Gastroesophageal sphincter (tissue), 4 donors: ENCODE results near the gene COMMD10. TPM values are rescaled to one million over a fixed set of nuclear protein-coding genes. Genes with fewer than 3 reads are reported as not detected.

Experiments used
- ATAC-seq: fragments of 150-250 bp; one replicate; pipeline ENCODE4 v1.9.1; 2016; ENCODE audit warnings: mild to moderate bottlenecking, moderate library complexity
- H3K27ac ChIP-seq, 4 donors: fragments of 200-600 bp; sonication (generic) in 3 of 4; 1 replicate in 3 of 4; 2 replicates in 1 of 4; pipeline ENCODE4 v1.5.1; 2016 to 2019
- H3K27me3 ChIP-seq: fragments of 200-600 bp; sonication (generic); one replicate; pipeline ENCODE4 v1.5.1; 2019
- H3K36me3 ChIP-seq, 2 donors: fragments of 200-600 bp; sonication (generic); one replicate each; pipeline ENCODE4 v1.5.1; 2019; ENCODE audit warnings: control low read depth in 1 of 2
- H3K4me1 ChIP-seq, 3 donors: fragments of 200-600 bp; sonication (generic); 1 replicate in 2 of 3; 2 replicates in 1 of 3; pipeline ENCODE4 v1.5.1; 2016 to 2019; ENCODE audit warnings: control low read depth in 2 of 3
- H3K4me3 ChIP-seq, 2 donors: fragments of 200-600 bp; sonication (generic); one replicate each; pipeline ENCODE4 v1.5.1; 2019; ENCODE audit warnings: mild to moderate bottlenecking in 1 of 2, moderate library complexity in 1 of 2
- H3K9me3 ChIP-seq, 3 donors: fragments of 200-600 bp; sonication (generic); one replicate each; pipeline ENCODE4 v1.5.1; 2017 to 2019; ENCODE audit warnings: control low read depth in 2 of 3
- CTCF ChIP-seq, 4 experiments: fragments of 200-600 bp in 2 of 4; fragments of 450-650 bp in 2 of 4; sonication (generic) in 1 of 4; IDR thresholded peaks; one replicate each; pipeline ENCODE4 v1.5.1; 2017 to 2019; ENCODE audit warnings: antibody characterized with exemption in 4 of 4, mild to moderate bottlenecking in 2 of 4, moderate library complexity in 2 of 4
- EP300 ChIP-seq: sonication (generic); formaldehyde crosslinking; IDR thresholded peaks from one replicate; pipeline ENCODE4 v1.6.1; 2017; ENCODE audit warnings: antibody characterized with exemption, mild to moderate bottlenecking
- POLR2A ChIP-seq, 2 donors: fragments of 450-650 bp; IDR thresholded peaks; one replicate each; pipeline ENCODE4 v1.6.1; 2017; ENCODE audit warnings: antibody characterized with exemption in 2 of 2, mild to moderate bottlenecking in 2 of 2, moderate library complexity in 1 of 2
- POLR2AphosphoS5 ChIP-seq: sonication (generic); formaldehyde crosslinking; IDR thresholded peaks from one replicate; pipeline ENCODE4 v1.6.1; 2017; ENCODE audit warnings: antibody characterized with exemption
- WGBS, 2 donors: methylation state at CpG; one replicate each; pipeline ENCODE4 v1.1.5; 2018; ENCODE audit warnings: low coverage in 1 of 2; 5-methylcytosine and 5-hydroxymethylcytosine counted together
- total RNA-seq, 4 donors: library from RNA; depleted of rRNA; stranded (reverse); fragments of >200 nt; gene quantifications; one replicate each; pipeline ENCODE4 v1.1.0, GENCODE V29; 2016

COMMD10 gene
- total RNA-seq, 4 donors from 2014 or later = 26.4 to 48.3 (median 29.6) TPM

- H3K4me1 ChIP-seq = no peaks in the 10 kb centered on the region
- H3K4me3 ChIP-seq = no peak overlapping the region
- ATAC-seq = no peak
- H3K27ac ChIP-seq = no peak overlapping the region
- 46 to 61% methylated on average over 3 of the region's 3 CpGs for WGBS, 2 donors
- TF ChIP-seq CTCF (IDR thresholded peaks at IDR 0.05) (no peak), EP300 (no peak), POLR2A (IDR thresholded peaks at IDR 0.05) (no peak), POLR2AphosphoS5 (no peak)
- no peaks in the 10 kb centered on the region for H3K9me3 ChIP-seq
- no peaks in the 10 kb centered on the region for H3K27me3 ChIP-seq
- no peaks in the 10 kb centered on the region for H3K36me3 ChIP-seq
Measured at GRCh38 chr5:116044073-116044472, 40.8 kb upstream of the COMMD10 start.

GRCh38 chr5:116045821-116046220, 39.0 kb upstream of the COMMD10 start:
- Histone ChIP-seq H3K27me3 (no peaks in the 10 kb centered on the region), H3K9me3 (no peaks in the 10 kb centered on the region), H3K27ac (no peak overlapping the region), H3K36me3 (no peaks in the 10 kb centered on the region), H3K4me3 (no peak overlapping the region), H3K4me1 (no peaks in the 10 kb centered on the region)
- ATAC-seq = no peak
- TF ChIP-seq POLR2A (IDR thresholded peaks at IDR 0.05) = no peak
- WGBS, 2 donors = 67 to 86% methylated on average over 2 of the region's 2 CpGs

GRCh38 chr5:116046261-116046660, 38.6 kb upstream of the COMMD10 start:
- no peak for TF ChIP-seq EP300
- no peak for TF ChIP-seq POLR2AphosphoS5
- TF ChIP-seq CTCF (IDR thresholded peaks at IDR 0.05) = no peak
- no peak for TF ChIP-seq POLR2A (IDR thresholded peaks at IDR 0.05)
- no peaks in the 10 kb centered on the region for H3K9me3 ChIP-seq
- H3K4me3 ChIP-seq = no peak overlapping the region
- H3K27me3 ChIP-seq = no peaks in the 10 kb centered on the region
- 87 to 90% methylated on average over 3 of the region's 3 CpGs for WGBS, 2 donors
- H3K36me3 ChIP-seq = no peaks in the 10 kb centered on the region
- no peak overlapping the region for H3K27ac ChIP-seq
- H3K4me1 ChIP-seq = no peaks in the 10 kb centered on the region
- no peak for ATAC-seq

- no peak overlapping the region for H3K27ac ChIP-seq
- H3K27me3 ChIP-seq = no peaks in the 10 kb centered on the region
- no peak for ATAC-seq
- H3K4me3 ChIP-seq = no peak overlapping the region
- no peaks in the 10 kb centered on the region for H3K4me1 ChIP-seq
- no peaks in the 10 kb centered on the region for H3K9me3 ChIP-seq
- 74 to 85% methylated on average over 2 of the region's 2 CpGs for WGBS, 2 donors
- H3K36me3 ChIP-seq = no peaks in the 10 kb centered on the region
- no peak for TF ChIP-seq POLR2A (IDR thresholded peaks at IDR 0.05)
- TF ChIP-seq EP300 = no peak
- no peak for TF ChIP-seq CTCF (IDR thresholded peaks at IDR 0.05)
- TF ChIP-seq POLR2AphosphoS5 = no peak
Measured at GRCh38 chr5:116046823-116047222, 38.0 kb upstream of the COMMD10 start.

- no peak overlapping the region for H3K27ac ChIP-seq
- TF ChIP-seq POLR2A (IDR thresholded peaks at IDR 0.05) = no peak
- no peak for TF ChIP-seq POLR2AphosphoS5
- TF ChIP-seq CTCF (IDR thresholded peaks at IDR 0.05) = no peak
- no peak for TF ChIP-seq EP300
- no peak overlapping the region for H3K4me3 ChIP-seq
- 78 to 87% methylated on average over 4 to 11 of the region's 13 CpGs for WGBS, 2 donors
- no peaks in the 10 kb centered on the region for H3K36me3 ChIP-seq
- no peaks in the 10 kb centered on the region for H3K4me1 ChIP-seq
- no peaks in the 10 kb centered on the region for H3K9me3 ChIP-seq
- no peak for ATAC-seq
- H3K27me3 ChIP-seq = peaks cover 20% of the 10 kb centered on the region
Measured at GRCh38 chr5:116058346-116058936, 26.4 kb upstream of the COMMD10 start.
